Neural crest cell (in vitro differentiated cells): ENCODE results near the gene TMC6. TPM values are rescaled to one million over a fixed set of nuclear protein-coding genes. Genes with fewer than 3 reads are reported as not detected.
"Not testable (repeated sequence)": the region's sequence is repeated elsewhere in the genome, so short reads cannot be mapped to it uniquely, and the experiment has no call there.

Experiments used
- DNase-seq: peaks from one replicate; pipeline ENCODE4 v3.0.0; 2021; ENCODE audit warnings: low read depth, mixed read lengths, low spot score
- H3K27ac Mint-ChIP-seq: one replicate; pipeline ENCODE4 v1.8.0; 2021; ENCODE audit warnings: mild to moderate bottlenecking, mixed read lengths; ENCODE audit not compliant: unreplicated experiment
- H3K27me3 Mint-ChIP-seq: 2 replicates; pipeline ENCODE4 v1.8.0; 2021; ENCODE audit warnings: low read depth, mild to moderate bottlenecking, mixed read lengths
- H3K36me3 Mint-ChIP-seq: 2 replicates; pipeline ENCODE4 v1.8.0; 2021; ENCODE audit warnings: low read depth, mild to moderate bottlenecking, mixed read lengths
- H3K4me1 Mint-ChIP-seq: 2 replicates; pipeline ENCODE4 v1.8.0; 2021; ENCODE audit warnings: mixed read lengths
- H3K4me3 Mint-ChIP-seq: one replicate; pipeline ENCODE4 v1.8.0; 2021; ENCODE audit warnings: mild to moderate bottlenecking, mixed read lengths
- H3K9me3 Mint-ChIP-seq: 2 replicates; pipeline ENCODE4 v1.8.0; 2021; ENCODE audit warnings: mixed read lengths
- total RNA-seq: library from RNA; stranded (reverse); gene quantifications from 2 replicates; pipeline ENCODE4 v1.2.1, GENCODE V29; 2021
- TF ChIP-seq, protein P1 (sequence below): fragments of 200-600 bp; sonication (generic); conservative IDR thresholded peaks from 2 replicates; pipeline ENCODE4 v1.5.0; 2021; ENCODE audit warnings: antibody characterized with exemption, mild to moderate bottlenecking

Gene TMC6
- total RNA-seq, 1 donor from 2014 or later = 86.0 TPM

- no peaks in the 10 kb centered on the region for H3K36me3 Mint-ChIP-seq
- peaks cover 3% of the 10 kb centered on the region for H3K9me3 Mint-ChIP-seq
- H3K4me3 Mint-ChIP-seq = no peak overlapping the region
- H3K27me3 Mint-ChIP-seq = peaks cover 3% of the 10 kb centered on the region
- no peak overlapping the region for H3K27ac Mint-ChIP-seq
- TF ChIP-seq, protein P1, sequence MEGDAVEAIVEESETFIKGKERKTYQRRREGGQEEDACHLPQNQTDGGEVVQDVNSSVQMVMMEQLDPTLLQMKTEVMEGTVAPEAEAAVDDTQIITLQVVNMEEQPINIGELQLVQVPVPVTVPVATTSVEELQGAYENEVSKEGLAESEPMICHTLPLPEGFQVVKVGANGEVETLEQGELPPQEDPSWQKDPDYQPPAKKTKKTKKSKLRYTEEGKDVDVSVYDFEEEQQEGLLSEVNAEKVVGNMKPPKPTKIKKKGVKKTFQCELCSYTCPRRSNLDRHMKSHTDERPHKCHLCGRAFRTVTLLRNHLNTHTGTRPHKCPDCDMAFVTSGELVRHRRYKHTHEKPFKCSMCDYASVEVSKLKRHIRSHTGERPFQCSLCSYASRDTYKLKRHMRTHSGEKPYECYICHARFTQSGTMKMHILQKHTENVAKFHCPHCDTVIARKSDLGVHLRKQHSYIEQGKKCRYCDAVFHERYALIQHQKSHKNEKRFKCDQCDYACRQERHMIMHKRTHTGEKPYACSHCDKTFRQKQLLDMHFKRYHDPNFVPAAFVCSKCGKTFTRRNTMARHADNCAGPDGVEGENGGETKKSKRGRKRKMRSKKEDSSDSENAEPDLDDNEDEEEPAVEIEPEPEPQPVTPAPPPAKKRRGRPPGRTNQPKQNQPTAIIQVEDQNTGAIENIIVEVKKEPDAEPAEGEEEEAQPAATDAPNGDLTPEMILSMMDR = no peak
- no peak for DNase-seq
- H3K4me1 Mint-ChIP-seq = peaks cover 6% of the 10 kb centered on the region
These were observed 13.0 kb upstream of the TMC6 start for GRCh38 chr17:78141437-78142118.

- peak; percentile 73 for DNase-seq
- peak overlapping the region; percentile 27 for H3K27ac Mint-ChIP-seq
- H3K4me1 Mint-ChIP-seq = peaks cover 6% of the 10 kb centered on the region
- TF ChIP-seq, protein P1 = no peak
- H3K4me3 Mint-ChIP-seq = peak overlapping the region; percentile 45
- peaks cover 3% of the 10 kb centered on the region for H3K9me3 Mint-ChIP-seq
- H3K27me3 Mint-ChIP-seq = peaks cover 5% of the 10 kb centered on the region
- no peaks in the 10 kb centered on the region for H3K36me3 Mint-ChIP-seq
These were observed 11.9 kb upstream of the TMC6 start for GRCh38 chr17:78140169-78141051.

- H3K4me1 Mint-ChIP-seq, H3K9me3 Mint-ChIP-seq, H3K4me3 Mint-ChIP-seq, H3K36me3 Mint-ChIP-seq, DNase-seq, H3K27me3 Mint-ChIP-seq: not testable (repeated sequence)
- peak overlapping the region; percentile 27 for H3K27ac Mint-ChIP-seq
These were observed 11.3 kb upstream of the TMC6 start for GRCh38 chr17:78139861-78140168.

GRCh38 chr17:78138204-78139060 is 9.9 kb upstream of the TMC6 start:
- peaks cover 6% of the 10 kb centered on the region for H3K4me1 Mint-ChIP-seq
- peaks cover 10% of the 10 kb centered on the region for H3K27me3 Mint-ChIP-seq
- H3K27ac Mint-ChIP-seq = no peak overlapping the region
- TF ChIP-seq, protein P1 = no peak
- no peak for DNase-seq
- H3K9me3 Mint-ChIP-seq = peaks cover 3% of the 10 kb centered on the region
- no peak overlapping the region for H3K4me3 Mint-ChIP-seq
- no peaks in the 10 kb centered on the region for H3K36me3 Mint-ChIP-seq

- H3K4me1 Mint-ChIP-seq = peaks cover 6% of the 10 kb centered on the region
- no peak overlapping the region for H3K4me3 Mint-ChIP-seq
- H3K27ac Mint-ChIP-seq = no peak overlapping the region
- DNase-seq = no peak
- H3K9me3 Mint-ChIP-seq = peaks cover 3% of the 10 kb centered on the region
- TF ChIP-seq, protein P1 = peak; percentile 56
- no peaks in the 10 kb centered on the region for H3K36me3 Mint-ChIP-seq
- peaks cover 18% of the 10 kb centered on the region for H3K27me3 Mint-ChIP-seq
These were observed 9.0 kb upstream of the TMC6 start for GRCh38 chr17:78137392-78138203.
